Upper lobe of left lung (tissue), 6 donors: ENCODE results near the gene USP17L28. TPM values are rescaled to one million over a fixed set of nuclear protein-coding genes. Genes with fewer than 3 reads are reported as not detected.
A peak's percentile ranks its signal among the peaks of the same experiment; 100 is the strongest.
"Not testable (repeated sequence)": the region's sequence is repeated elsewhere in the genome, so short reads cannot be mapped to it uniquely, and the experiment has no call there.

Experiments
- ATAC-seq, 2 donors: fragments of 200-7000 bp; cut with Tn5 transposase; one replicate each; pipeline ENCODE4 v1.9.1; 2022; ENCODE audit warnings: mild to moderate bottlenecking in 2 of 2, moderate library complexity in 2 of 2; ENCODE audit not compliant: low FRiP score in 2 of 2
- DNase-seq, 2 donors: peaks; one replicate each; pipeline ENCODE4 v3.0.0-alpha.2; 2019 to 2020
- H3K27ac ChIP-seq, 4 donors: fragments of 200-600 bp; sonication (generic); one replicate each; pipeline ENCODE4 v1.5.1; 2016 to 2019
- H3K27me3 ChIP-seq, 4 donors: fragments of 200-600 bp; sonication (generic); one replicate each; pipeline ENCODE4 v1.5.1; 2017 to 2019
- H3K36me3 ChIP-seq, 4 donors: fragments of 200-600 bp; sonication (generic); one replicate each; pipeline ENCODE4 v1.5.1; 2016 to 2019
- H3K4me1 ChIP-seq, 4 donors: fragments of 200-600 bp; sonication (generic); one replicate each; pipeline ENCODE4 v1.5.1; 2018 to 2019
- H3K4me3 ChIP-seq, 4 donors: fragments of 200-600 bp; sonication (generic); one replicate each; pipeline ENCODE4 v1.5.1; 2017 to 2019; ENCODE audit warnings: mild to moderate bottlenecking in 2 of 4, moderate library complexity in 1 of 4
- H3K9me3 ChIP-seq, 4 donors: fragments of 200-600 bp; sonication (generic); one replicate each; pipeline ENCODE4 v1.5.1; 2018 to 2019
- CTCF ChIP-seq, 6 experiments: fragments of 450-650 bp in 4 of 6; fragments of 200-600 bp in 2 of 6; sonication (generic) in 2 of 6; IDR thresholded peaks; one replicate each; pipeline ENCODE4 v1.5.1; 2016 to 2019; ENCODE audit warnings: antibody characterized with exemption in 6 of 6
- EP300 ChIP-seq, 4 donors: sonication (generic); formaldehyde crosslinking; IDR thresholded peaks; one replicate each; pipeline ENCODE4 v1.5.1; 2017; ENCODE audit warnings: antibody characterized with exemption in 4 of 4, control low read depth in 2 of 4
- POLR2A ChIP-seq, 4 donors: fragments of 450-650 bp; IDR thresholded peaks; one replicate each; pipeline ENCODE4 v1.5.1; 2016 to 2017; ENCODE audit warnings: antibody characterized with exemption in 4 of 4, mild to moderate bottlenecking in 2 of 4
- POLR2AphosphoS5 ChIP-seq, 2 donors: sonication (generic); formaldehyde crosslinking; IDR thresholded peaks; one replicate each; pipeline ENCODE4 v1.5.1; 2017; ENCODE audit warnings: antibody characterized with exemption in 2 of 2
- WGBS, 2 donors: methylation state at CpG; one replicate each; pipeline ENCODE4 v1.1.5; 2017 to 2018; 5-methylcytosine and 5-hydroxymethylcytosine counted together
- total RNA-seq, 6 donors: library from RNA; depleted of rRNA in 4 of 6; stranded (reverse); fragments of >200 nt in 4 of 6; gene quantifications; one replicate each; pipeline versions ENCODE4 v1.1.0 to v1.2.1, GENCODE V29; 2016 to 2021
- donor health status: DM: no; HTN: no; CAD: no; lungs with moderate emphysema.
- donor health status: DM: no; HTN: yes; CAD: no; lungs with severe emphysema.

The USP17L28 gene
- total RNA-seq, 6 donors from 2014 or later = not detected

- peak; percentile 23 to 68 (median 53) for TF ChIP-seq CTCF (IDR thresholded peaks at IDR 0.05)
- not testable (repeated sequence) for H3K4me1 ChIP-seq, H3K36me3 ChIP-seq, H3K27ac ChIP-seq, H3K9me3 ChIP-seq, H3K27me3 ChIP-seq, ATAC-seq
- WGBS, 2 donors = 45 to 46% methylated on average over 15 to 29 of the region's 36 CpGs
- peak; percentile 51 to 86 for DNase-seq
- peak overlapping the region in 3 of 4 donors; percentile 32 to 46 (median 45) for H3K4me3 ChIP-seq
Observed at GRCh38 chr4:9381012-9381534, 32.4 kb downstream of the USP17L28 start.

- H3K27me3 ChIP-seq = no peaks in the 10 kb centered on the region
- no peaks in the 10 kb centered on the region for H3K36me3 ChIP-seq
- 76 to 85% methylated on average over 1 of the region's 1 CpG for WGBS, 2 donors
- TF ChIP-seq EP300 (IDR thresholded peaks at IDR 0.05) (no peak), POLR2AphosphoS5 (IDR thresholded peaks at IDR 0.05) (no peak), POLR2A (IDR thresholded peaks at IDR 0.05) (no peak), CTCF (IDR thresholded peaks at IDR 0.05) (no peak)
- no peak overlapping the region for H3K27ac ChIP-seq
- H3K9me3 ChIP-seq = no peaks in the 10 kb centered on the region
- DNase-seq = no peak
- peaks cover 0 to 4% (median 0%) of the 10 kb centered on the region in 4 donors for H3K4me1 ChIP-seq
- no peak overlapping the region for H3K4me3 ChIP-seq
- ATAC-seq = no peak
Observed at GRCh38 chr4:9384126-9384525, 35.4 kb downstream of the USP17L28 start.

- not testable (repeated sequence) for H3K27me3 ChIP-seq, H3K9me3 ChIP-seq, H3K4me3 ChIP-seq, H3K27ac ChIP-seq, DNase-seq, H3K36me3 ChIP-seq, ATAC-seq, H3K4me1 ChIP-seq
- 21 to 38% methylated on average over 2 of the region's 2 CpGs for WGBS, 2 donors
Observed at GRCh38 chr4:9389001-9389400, 40.3 kb downstream of the USP17L28 start.

Other genes starting within 250 kb of the USP17L28 start
- gene FAM90A26, start 178.5 kb upstream of the USP17L28 start, total RNA-seq = not detected
- gene USP17L10, start 138.2 kb upstream of the USP17L28 start, total RNA-seq = not detected
- gene USP17L11, start 133.5 kb upstream of the USP17L28 start, total RNA-seq = not detected
- gene USP17L12, start 128.7 kb upstream of the USP17L28 start, total RNA-seq = not detected
- not detected for gene USP17L13, start 124.0 kb upstream of the USP17L28 start, total RNA-seq
- not detected for gene USP17L15, start 114.5 kb upstream of the USP17L28 start, total RNA-seq
- gene USP17L17, start 105.0 kb upstream of the USP17L28 start, total RNA-seq = not detected
- gene USP17L18, start 100.3 kb upstream of the USP17L28 start, total RNA-seq = not detected
- not detected for gene USP17L19, start 95.5 kb upstream of the USP17L28 start, total RNA-seq
- gene USP17L20, start 90.8 kb upstream of the USP17L28 start, total RNA-seq = not detected
- gene USP17L21, start 86.0 kb upstream of the USP17L28 start, total RNA-seq = not detected
- not detected for gene USP17L22, start 81.3 kb upstream of the USP17L28 start, total RNA-seq
- gene USP17L24, start 23.7 kb upstream of the USP17L28 start, total RNA-seq = not detected
- gene USP17L25, start 19.0 kb upstream of the USP17L28 start, total RNA-seq = not detected
- gene USP17L26, start 14.2 kb upstream of the USP17L28 start, total RNA-seq = not detected
- gene USP17L5, start 9.5 kb upstream of the USP17L28 start, total RNA-seq = not detected
- gene USP17L27, start 4.7 kb upstream of the USP17L28 start, total RNA-seq = not detected
- gene USP17L29, start 4.7 kb downstream of the USP17L28 start, total RNA-seq = not detected
- not detected for gene USP17L30, start 14.2 kb downstream of the USP17L28 start, total RNA-seq
- gene DEFB131A, start 95.5 kb downstream of the USP17L28 start, total RNA-seq = not detected